Endothelial cell of umbilical vein (primary cell): ENCODE data around the gene HOXB3. TPM values are rescaled to one million over a fixed set of nuclear protein-coding genes. Genes with fewer than 3 reads are reported as not detected.

Experiments
- BruUV-seq: library from RNA; stranded (reverse); fragments of 400-500 nt; replicated peaks from 2 replicates; lab custom pipeline; 2021; lab: Mats Ljungman, UMichigan
- CTCF ChIA-PET: fragments of 300-600, 350-600 bp; sonication (Branson Sonifier 250); formaldehyde crosslinking; loops from one replicate; lab custom pipeline; 2021; ENCODE audit warnings: antibody characterized with exemption, inconsistent platforms; lab: Charles Lee
- POLR2A ChIA-PET: fragments of 300-600, 350-600 bp; sonication (Branson Sonifier 250); formaldehyde crosslinking; loops from one replicate; lab custom pipeline; 2021; ENCODE audit warnings: antibody characterized with exemption, inconsistent platforms; lab: Charles Lee
- DNase-seq: peaks from one replicate; pipeline ENCODE4 v3.0.0-alpha.2; 2011; ENCODE audit warnings: low read depth, low spot score
- FAIRE-seq: peaks from 2 replicates; lab custom pipeline; 2011; peaks lifted over from hg19 to GRCh38; lab: Jason Lieb, UNC
- H2AFZ ChIP-seq: 2 replicates; pipeline ENCODE4 v1.6.0; 2012; ENCODE audit warnings: low read depth, low read length, control low read depth, inconsistent platforms
- H3K27ac ChIP-seq: 2 replicates; pipeline ENCODE4 v1.5.1; 2011; ENCODE audit warnings: low read depth, mild to moderate bottlenecking, control low read depth, low read length, moderate library complexity; ENCODE audit not compliant: insufficient read depth
- H3K27me3 ChIP-seq, 2 experiments: 2 replicates each; pipeline versions ENCODE4 v1.6.0 to v1.6.1; 2011; ENCODE audit warnings: low read length in 2 of 2, mixed read lengths in 1 of 2; ENCODE audit not compliant: control insufficient read depth in 2 of 2, insufficient read depth in 2 of 2
- H3K36me3 ChIP-seq, 2 experiments: 2 replicates in 1 of 2; 3 replicates in 1 of 2; pipeline ENCODE4 v1.5.1; 2011; ENCODE audit warnings: low read length in 2 of 2, mild to moderate bottlenecking in 1 of 2, moderate library complexity in 1 of 2; ENCODE audit not compliant: control insufficient read depth in 2 of 2, insufficient read depth in 2 of 2; ENCODE audit errors: extremely low read depth in 1 of 2
- H3K4me1 ChIP-seq: 3 replicates; pipeline ENCODE4 v1.5.1; 2011; ENCODE audit warnings: mild to moderate bottlenecking, low read length; ENCODE audit not compliant: control insufficient read depth, insufficient read depth; ENCODE audit errors: extremely low read depth
- H3K4me2 ChIP-seq: 2 replicates; pipeline ENCODE4 v1.6.1; 2011; ENCODE audit warnings: low read length, control low read depth, mixed read lengths; ENCODE audit not compliant: insufficient read depth
- H3K4me3 ChIP-seq, 3 experiments: fragments of 200-600 bp in 1 of 3; sonication (generic), shearing (Covaris generic) in 1 of 3; replicated peaks in 1 of 3; 2 replicates each; pipeline ENCODE4 v1.5.1; 2011 to 2016; ENCODE audit warnings: control low read depth in 3 of 3, low read length in 3 of 3, mild to moderate bottlenecking in 2 of 3, inconsistent platforms in 1 of 3, low read depth in 1 of 3, moderate library complexity in 1 of 3; ENCODE audit not compliant: insufficient read depth in 1 of 3
- H3K79me2 ChIP-seq: 2 replicates; pipeline ENCODE4 v1.6.0; 2012; ENCODE audit warnings: low read length, inconsistent platforms; ENCODE audit not compliant: control insufficient read depth, insufficient read depth
- H3K9ac ChIP-seq: replicated peaks from 2 replicates; pipeline ENCODE3; 2011; ENCODE audit warnings: low read length, control low read depth; ENCODE audit not compliant: insufficient read depth; ENCODE audit errors: extremely low read depth
- H3K9me1 ChIP-seq: replicated peaks from 3 replicates; pipeline ENCODE4 v1.6.0; 2011; ENCODE audit warnings: mild to moderate bottlenecking, low read length; ENCODE audit not compliant: control insufficient read depth, insufficient read depth; ENCODE audit errors: extremely low read depth
- H3K9me3 ChIP-seq: replicated peaks from 2 replicates; pipeline ENCODE4 v1.5.1; 2012; ENCODE audit warnings: low read length, inconsistent platforms; ENCODE audit not compliant: control insufficient read depth, insufficient read depth
- H4K20me1 ChIP-seq: replicated peaks from 2 replicates; pipeline ENCODE3; 2011; ENCODE audit warnings: mild to moderate bottlenecking, low read length; ENCODE audit not compliant: control insufficient read depth, insufficient read depth; ENCODE audit errors: extremely low read depth
- CTCF ChIP-seq, 2 donors: IDR thresholded peaks; 1 replicate in 1 of 2; 2 replicates in 1 of 2; pipeline ENCODE4 v1.5.1; 2011; ENCODE audit warnings: low read length in 2 of 2, mild to moderate bottlenecking in 2 of 2, moderate library complexity in 2 of 2, control low read depth in 1 of 2, inconsistent platforms in 1 of 2, low read depth in 1 of 2; ENCODE audit not compliant: insufficient read depth in 1 of 2; ENCODE audit errors: extremely low read depth in 1 of 2
- EZH2 ChIP-seq: IDR thresholded peaks from 2 replicates; pipeline ENCODE4 v1.6.1; 2012; ENCODE audit warnings: borderline replicate concordance, low read depth, mild to moderate bottlenecking, moderate library complexity, low read length, inconsistent platforms; ENCODE audit not compliant: severe bottlenecking
- FOS ChIP-seq: IDR thresholded peaks from 2 replicates; pipeline ENCODE4 v1.6.1; 2011; ENCODE audit warnings: mild to moderate bottlenecking, low read length, moderate library complexity, borderline replicate concordance; ENCODE audit not compliant: insufficient read depth
- GATA2 ChIP-seq: IDR thresholded peaks from 2 replicates; pipeline ENCODE4 v1.7.0; 2011; ENCODE audit warnings: low read depth, mild to moderate bottlenecking, moderate library complexity, mixed read lengths, low read length; ENCODE audit not compliant: insufficient read length, insufficient read depth
- JUN ChIP-seq: IDR thresholded peaks from 2 replicates; pipeline ENCODE4 v1.6.1; 2011; ENCODE audit warnings: borderline replicate concordance, low read depth; ENCODE audit not compliant: insufficient read length, insufficient read depth
- MAX ChIP-seq: IDR thresholded peaks from 2 replicates; pipeline ENCODE4 v1.6.1; 2011; ENCODE audit not compliant: insufficient read depth, insufficient read length
- MYC ChIP-seq: IDR thresholded peaks from one replicate; pipeline ENCODE4 v1.6.1; 2011; ENCODE audit warnings: mild to moderate bottlenecking, low read depth, low read length
- POLR2A ChIP-seq: IDR thresholded peaks from 2 replicates; pipeline ENCODE4 v1.6.1; 2012; ENCODE audit warnings: low read depth, mild to moderate bottlenecking, control low read depth, low read length
- POLR2AphosphoS5 ChIP-seq: IDR thresholded peaks from 2 replicates; pipeline ENCODE4 v1.6.1; 2012; ENCODE audit warnings: low read depth, mild to moderate bottlenecking, control low read depth, low read length, moderate library complexity; ENCODE audit not compliant: insufficient read depth
- dilution Hi-C: fragments of 300-500 bp; cut with MboI; formaldehyde crosslinking; loops from one replicate; pipeline ENCODE4 v1.15.0; 2019; ENCODE audit warnings: low sequenced_read_pairs; ENCODE audit not compliant: extremely low pct_ligation_motif_present
- intact Hi-C: fragments of 100-400 bp; cut with micrococcal nuclease; formaldehyde crosslinking; loops from one replicate; pipeline ENCODE4 v1.10.0; 2022
- polyA plus RNA-seq, 4 experiments: library from polyadenylated mRNA; depleted of rRNA in 3 of 4; stranded (reverse) in 3 of 4; unstranded in 1 of 4; fragments of >200 nt; gene quantifications; 2 replicates each; pipeline versions ENCODE4 v1.2.1 to v1.2.3, GENCODE V29; 2011 to 2012; ENCODE audit warnings: missing spikeins in 1 of 4
- total RNA-seq: library from RNA; stranded (reverse); gene quantifications from 2 replicates; pipeline ENCODE4 v1.2.3, GENCODE V29; 2021

HOXB3 gene
- total and polyA plus RNA-seq, 2 donors (not counting 3 experiments of a cell fraction or from before 2014, with no cell fraction given): 29.6 to 56.6 TPM

- no peak overlapping the region for H2AFZ ChIP-seq
- H3K27ac ChIP-seq: no peak overlapping the region
- no peak overlapping the region for H3K4me2 ChIP-seq
- peak overlapping the region in 1 of 3 experiments; percentile 12 for H3K4me3 ChIP-seq
- TF ChIP-seq GATA2 (no peak), CTCF (IDR thresholded peaks at IDR 0.05; ENCODE audit: extremely low read depth in 1 of 2, insufficient read depth in 1 of 2, low read depth in 1 of 2, low read length in 2 of 2) (no peak), MAX (no peak), FOS (no peak), EZH2 (no peak), MYC (no peak), POLR2A (no peak), JUN (no peak), POLR2AphosphoS5 (no peak)
- H3K36me3 ChIP-seq: peaks cover 0 to 5% of the 10 kb centered on the region in 2 experiments
- dilution Hi-C loops (no loop called here), intact Hi-C loops (loop anchor here (2.0 kb wide), 1 partner anchor 15 kb away; no protein-coding TSS in a partner anchor)
- ChIA-PET POLR2A (no interaction called here), CTCF (interaction anchor here (1.4 kb wide), 1 partner anchor 8 kb away, joined by 3 read pairs; no protein-coding TSS in a partner anchor)
- DNase-seq: no peak
- peaks cover 77% of the 10 kb centered on the region for H3K79me2 ChIP-seq
- H3K4me1 ChIP-seq: peaks cover 36% of the 10 kb centered on the region
- no peaks in the 10 kb centered on the region for H4K20me1 ChIP-seq
- no peaks in the 10 kb centered on the region for H3K27me3 ChIP-seq
- H3K9me3 ChIP-seq: no peaks in the 10 kb centered on the region
- H3K9ac ChIP-seq: no peak overlapping the region
- no peak for FAIRE-seq
- no TSS peak for BruUV-seq
- no peaks in the 10 kb centered on the region for H3K9me1 ChIP-seq
Observed at GRCh38 chr17:48563385-48563838, 26.6 kb downstream of the HOXB3 start.
